IMR-90 (cell line): ENCODE data around the gene PAN3. TPM values are rescaled to one million over a fixed set of nuclear protein-coding genes. Genes with fewer than 3 reads are reported as not detected.

Experiments used
- ATAC-seq: fragments of 200-7000 bp; cut with Tn5 transposase; 2 replicates; pipeline ENCODE4 v1.9.1; 2020; ENCODE audit warnings: low read depth, mild to moderate bottlenecking, moderate library complexity
- BruUV-seq: library from RNA; stranded (reverse); fragments of 400-500 nt; replicated peaks from 2 replicates; lab custom pipeline; 2021; lab: Mats Ljungman, UMichigan
- CTCF ChIA-PET: fragments of 300-600 bp; formaldehyde crosslinking; extraction: SDS; loops from one replicate; lab custom pipeline; 2021; ENCODE audit warnings: antibody characterized with exemption; lab: Yijun Ruan, JAX
- POLR2A ChIA-PET: fragments of 300-600 bp; sonication (Branson Sonifier 250); formaldehyde crosslinking; loops from one replicate; lab custom pipeline; 2022; ENCODE audit warnings: antibody characterized with exemption; ENCODE audit not compliant: unreplicated experiment; lab: Charles Lee
- DNase-seq: peaks from one replicate; pipeline ENCODE4 v3.0.0; 2013
- H2AFZ ChIP-seq: replicated peaks from 2 replicates; pipeline ENCODE3; 2013; ENCODE audit warnings: low read length, mild to moderate bottlenecking; ENCODE audit not compliant: poor library complexity
- H2AK5ac ChIP-seq: 2 replicates; pipeline ENCODE4 v1.6.1; 2013; ENCODE audit warnings: low read depth, low read length, inconsistent platforms
- H2AK9ac ChIP-seq: replicated peaks from 2 replicates; pipeline ENCODE3; 2013; ENCODE audit warnings: mild to moderate bottlenecking, low read depth, low read length, moderate library complexity; ENCODE audit not compliant: poor library complexity
- H2BK120ac ChIP-seq: 2 replicates; pipeline ENCODE4 v1.6.1; 2013; ENCODE audit warnings: low read depth, low read length, inconsistent platforms
- H2BK15ac ChIP-seq: 3 replicates; pipeline ENCODE4 v1.6.1; 2013; ENCODE audit warnings: low read depth, low read length, inconsistent platforms
- H2BK20ac ChIP-seq: 2 replicates; pipeline ENCODE4 v1.6.1; 2013; ENCODE audit warnings: low read depth, mild to moderate bottlenecking, inconsistent platforms, low read length, moderate library complexity
- H2BK5ac ChIP-seq: 2 replicates; pipeline ENCODE4 v1.6.1; 2013; ENCODE audit warnings: mild to moderate bottlenecking, low read depth, low read length, inconsistent platforms; ENCODE audit not compliant: poor library complexity, severe bottlenecking
- H3K14ac ChIP-seq: replicated peaks from 2 replicates; pipeline ENCODE4 v1.6.1; 2013; ENCODE audit warnings: low read depth, low read length, inconsistent platforms
- H3K18ac ChIP-seq: 2 replicates; pipeline ENCODE4 v1.6.1; 2013; ENCODE audit warnings: low read depth, low read length, control low read depth
- H3K23ac ChIP-seq: 2 replicates; pipeline ENCODE4 v1.6.1; 2013; ENCODE audit warnings: low read depth, low read length, inconsistent platforms
- H3K27ac ChIP-seq: 2 replicates; pipeline ENCODE4 v1.5.1; 2013; ENCODE audit warnings: mild to moderate bottlenecking, control low read depth, low read length; ENCODE audit not compliant: insufficient read depth
- H3K27me3 ChIP-seq: 2 replicates; pipeline ENCODE4 v1.6.1; 2013; ENCODE audit warnings: low read length; ENCODE audit not compliant: control insufficient read depth, insufficient read depth
- H3K36me3 ChIP-seq: 2 replicates; pipeline ENCODE4 v1.6.1; 2013; ENCODE audit warnings: low read length, mixed read lengths; ENCODE audit not compliant: control insufficient read depth, insufficient read depth
- H3K4ac ChIP-seq: 2 replicates; pipeline ENCODE4 v1.6.1; 2013; ENCODE audit warnings: low read depth, low read length, inconsistent platforms
- H3K4me1 ChIP-seq: 2 replicates; pipeline ENCODE4 v1.6.1; 2013; ENCODE audit warnings: low read length, mixed read lengths; ENCODE audit not compliant: control insufficient read depth, insufficient read depth
- H3K4me2 ChIP-seq: 2 replicates; pipeline ENCODE4 v1.6.1; 2013; ENCODE audit warnings: low read depth, mild to moderate bottlenecking, control low read depth, low read length, moderate library complexity
- H3K4me3 ChIP-seq: 2 replicates; pipeline ENCODE4 v1.5.1; 2013; ENCODE audit warnings: low read depth, mild to moderate bottlenecking, control low read depth, low read length, moderate library complexity; ENCODE audit not compliant: insufficient read depth
- H3K56ac ChIP-seq: 2 replicates; pipeline ENCODE4 v1.6.1; 2013; ENCODE audit warnings: low read length, inconsistent platforms; ENCODE audit not compliant: insufficient read depth; ENCODE audit errors: extremely low read depth
- H3K79me1 ChIP-seq, 2 experiments: 2 replicates each; pipeline ENCODE4 v1.6.1; 2013; ENCODE audit warnings: low read length in 2 of 2, inconsistent platforms in 1 of 2, low read depth in 1 of 2
- H3K9ac ChIP-seq: 2 replicates; pipeline ENCODE4 v1.6.1; 2013; ENCODE audit warnings: low read depth, low read length, control low read depth
- H3K9me1 ChIP-seq: 2 replicates; pipeline ENCODE4 v1.6.1; 2013; ENCODE audit warnings: low read length, inconsistent platforms; ENCODE audit not compliant: insufficient read depth
- H3K9me3 ChIP-seq: 2 replicates; pipeline ENCODE4 v1.6.1; 2013; ENCODE audit warnings: low read length; ENCODE audit not compliant: control insufficient read depth, insufficient read depth
- H4K20me1 ChIP-seq: 2 replicates; pipeline ENCODE4 v1.6.1; 2013; ENCODE audit warnings: low read length, inconsistent platforms; ENCODE audit not compliant: insufficient read depth
- H4K5ac ChIP-seq: 2 replicates; pipeline ENCODE4 v1.6.1; 2013; ENCODE audit warnings: mild to moderate bottlenecking, low read depth, low read length, control low read depth
- H4K8ac ChIP-seq, 2 experiments: 2 replicates each; pipeline ENCODE4 v1.6.1; 2013; ENCODE audit warnings: low read depth in 2 of 2, low read length in 2 of 2, control low read depth in 1 of 2, inconsistent platforms in 1 of 2
- H4K91ac ChIP-seq: 2 replicates; pipeline ENCODE4 v1.6.1; 2013; ENCODE audit warnings: low read depth, low read length, inconsistent platforms; ENCODE audit not compliant: insufficient read depth
- CTCF ChIP-seq: conservative IDR thresholded peaks from 2 replicates; pipeline ENCODE4 v1.5.1; 2012; ENCODE audit warnings: mild to moderate bottlenecking, low read depth, low read length, improper control_type of control experiment
- POLR2A ChIP-seq: IDR thresholded peaks from 2 replicates; pipeline ENCODE4 v1.6.1; 2012; ENCODE audit warnings: mild to moderate bottlenecking, low read depth, low read length
- RAD21 ChIP-seq: IDR thresholded peaks from 2 replicates; pipeline ENCODE4 v1.6.1; 2012; ENCODE audit warnings: low read length, improper control_type of control experiment
- SMC3 ChIP-seq: fragments of 150-350 bp; IDR thresholded peaks from 2 replicates; pipeline ENCODE4 v1.6.1; 2016; ENCODE audit warnings: low read depth, mild to moderate bottlenecking, antibody characterized with exemption, low read length, moderate library complexity
- WGBS, 2 experiments: methylation state at CpG; one replicate each; pipeline versions ENCODE4 v1.1.5 to v1.1.7; 2013; ENCODE audit warnings: missing lambda C conversion rate in 2 of 2; ENCODE audit not compliant: insufficient read length in 1 of 2; ENCODE audit errors: extremely low coverage in 2 of 2; 5-methylcytosine and 5-hydroxymethylcytosine counted together
- dilution Hi-C: fragments of 300-500 bp; cut with HindIII; formaldehyde crosslinking; loops from one replicate; pipeline ENCODE4 v1.14.3; 2018; ENCODE audit warnings: low sequenced_read_pairs; ENCODE audit not compliant: unreplicated experiment
- in situ Hi-C: fragments of 300-500 bp; cut with MboI; formaldehyde crosslinking; loops from 3 replicates; pipeline ENCODE4 v1.14.3; 2019; ENCODE audit warnings: low sequenced_read_pairs, inconsistent platforms, mixed read lengths
- intact Hi-C: fragments of 100-400 bp; cut with micrococcal nuclease; formaldehyde crosslinking; loops from 2 replicates; pipeline ENCODE4 v1.10.0; 2022
- polyA plus RNA-seq, 3 experiments: library from polyadenylated mRNA; depleted of rRNA; stranded (reverse); fragments of >200 nt; gene quantifications; 2 replicates each; pipeline ENCODE4 v1.2.3, GENCODE V29; 2012; ENCODE audit warnings: low replicate concordance in 1 of 3
- total RNA-seq: library from RNA; depleted of rRNA; stranded (reverse); fragments of >200 nt; gene quantifications from 2 replicates; pipeline ENCODE4 v1.2.3, GENCODE V29; 2012

The PAN3 gene
- total and polyA plus RNA-seq, 2 of the 4 experiments (the other 2 are of a cell fraction): 6.6 to 15.1 TPM

- ATAC-seq: no peak
- H3K4me3 ChIP-seq: no peak overlapping the region
- no peak overlapping the region for H2AK9ac ChIP-seq
- H3K36me3 ChIP-seq: peaks cover 10% of the 10 kb centered on the region
- no peak overlapping the region for H3K27ac ChIP-seq
- H4K8ac ChIP-seq: no peak overlapping the region
- H3K23ac ChIP-seq: no peak overlapping the region
- in situ Hi-C loops (no loop called here), dilution Hi-C loops (no loop called here), intact Hi-C loops (no loop called here)
- H4K20me1 ChIP-seq: no peaks in the 10 kb centered on the region
- H2AFZ ChIP-seq: no peak overlapping the region
- H3K56ac ChIP-seq: no peak overlapping the region
- no peak overlapping the region for H2BK5ac ChIP-seq
- BruUV-seq: no TSS peak
- H3K4me2 ChIP-seq: no peak overlapping the region
- no peak overlapping the region for H4K5ac ChIP-seq
- H2BK15ac ChIP-seq: no peak overlapping the region
- peaks cover 0 to 4% of the 10 kb centered on the region in 2 experiments; a peak in 1 of 4 replicates for H3K79me1 ChIP-seq
- no peak overlapping the region for H2AK5ac ChIP-seq
- H3K4me1 ChIP-seq: no peaks in the 10 kb centered on the region
- no peak overlapping the region for H4K91ac ChIP-seq
- 40% methylated on average over 1 of the region's 3 CpGs; no CpG with 5 or more reads in 1 of the 2 experiments for WGBS, 2 experiments
- no peaks in the 10 kb centered on the region for H3K9me1 ChIP-seq
- peak; percentile 3 for DNase-seq
- no peak overlapping the region for H3K18ac ChIP-seq
- H3K14ac ChIP-seq: no peak overlapping the region
- no peaks in the 10 kb centered on the region for H3K27me3 ChIP-seq
- no peak overlapping the region for H2BK20ac ChIP-seq
- H2BK120ac ChIP-seq: no peak overlapping the region
- TF ChIP-seq SMC3 (no peak), RAD21 (peak; percentile 18; the same call in 1 of the 2 replicates), CTCF (0 out of 2 replicates have a peak, but pooled peaks have one; percentile 14), POLR2A (no peak)
- ChIA-PET CTCF (interaction anchor here (0.6 kb wide), 1 partner anchor 12 kb away, joined by 8 read pairs; no protein-coding TSS in a partner anchor), POLR2A (no interaction called here)
- H3K9ac ChIP-seq: no peak overlapping the region
- H3K9me3 ChIP-seq: no peaks in the 10 kb centered on the region
- H3K4ac ChIP-seq: no peak overlapping the region
Measured at GRCh38 chr13:28273919-28274318, 135.6 kb downstream of the PAN3 start.
